ENCODE data around the gene ANTXR1.
"Not testable (repeated sequence)": the region's sequence is repeated elsewhere in the genome, so short reads cannot be mapped to it uniquely, and the experiment has no call there.

The ANTXR1 gene

DNA sequence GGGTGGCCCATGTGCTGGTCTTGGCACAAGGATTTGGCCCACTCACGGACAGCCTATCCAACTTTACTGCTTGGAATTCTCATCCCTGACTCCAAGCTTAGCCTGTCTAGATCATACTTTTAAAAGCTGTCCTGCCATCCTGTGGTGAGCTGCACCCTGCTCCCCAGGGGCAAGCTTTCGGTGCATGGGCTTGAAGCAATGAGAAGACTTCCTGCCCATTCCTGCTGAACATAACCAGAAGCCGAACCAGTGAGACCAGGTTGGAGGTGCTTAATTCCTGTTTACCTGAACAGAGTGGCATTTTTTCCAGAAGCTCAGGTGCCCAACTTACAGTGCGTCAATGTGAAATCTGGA is 154.5 kb downstream of the ANTXR1 start:
- DNase-seq, result no peak

DNA sequence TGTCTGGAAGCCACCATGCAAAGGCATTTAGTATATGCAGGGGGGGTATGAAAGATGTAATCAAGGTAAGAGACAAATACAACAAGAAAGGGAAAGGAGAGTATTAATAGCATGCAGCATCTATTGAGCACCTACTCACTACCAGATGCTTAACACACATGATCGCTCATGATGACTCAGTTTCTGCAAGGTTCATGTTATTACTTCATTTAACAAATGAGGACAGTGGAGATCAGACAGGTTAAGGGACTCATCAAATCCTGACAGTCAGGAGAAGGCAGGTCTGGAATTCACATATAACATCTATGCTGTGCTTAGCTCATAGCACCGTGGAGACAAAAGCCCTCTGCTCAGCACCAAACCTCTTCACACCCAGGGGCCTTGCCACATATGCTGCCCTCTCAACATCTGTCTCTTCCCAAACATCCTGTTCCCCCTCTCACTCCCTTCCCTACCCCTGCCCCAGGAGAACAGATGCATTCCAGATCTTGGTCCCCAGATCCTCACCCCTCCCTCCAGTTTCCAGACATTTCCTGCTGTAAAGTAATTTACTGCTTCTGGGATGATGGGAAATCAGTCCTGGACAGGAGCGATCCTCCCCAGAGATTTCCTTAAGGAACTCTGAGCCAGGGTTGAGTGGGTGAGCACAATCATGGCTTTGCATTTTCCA is 155.3 kb downstream of the ANTXR1 start:
- DNase-seq, result no peak

DNA sequence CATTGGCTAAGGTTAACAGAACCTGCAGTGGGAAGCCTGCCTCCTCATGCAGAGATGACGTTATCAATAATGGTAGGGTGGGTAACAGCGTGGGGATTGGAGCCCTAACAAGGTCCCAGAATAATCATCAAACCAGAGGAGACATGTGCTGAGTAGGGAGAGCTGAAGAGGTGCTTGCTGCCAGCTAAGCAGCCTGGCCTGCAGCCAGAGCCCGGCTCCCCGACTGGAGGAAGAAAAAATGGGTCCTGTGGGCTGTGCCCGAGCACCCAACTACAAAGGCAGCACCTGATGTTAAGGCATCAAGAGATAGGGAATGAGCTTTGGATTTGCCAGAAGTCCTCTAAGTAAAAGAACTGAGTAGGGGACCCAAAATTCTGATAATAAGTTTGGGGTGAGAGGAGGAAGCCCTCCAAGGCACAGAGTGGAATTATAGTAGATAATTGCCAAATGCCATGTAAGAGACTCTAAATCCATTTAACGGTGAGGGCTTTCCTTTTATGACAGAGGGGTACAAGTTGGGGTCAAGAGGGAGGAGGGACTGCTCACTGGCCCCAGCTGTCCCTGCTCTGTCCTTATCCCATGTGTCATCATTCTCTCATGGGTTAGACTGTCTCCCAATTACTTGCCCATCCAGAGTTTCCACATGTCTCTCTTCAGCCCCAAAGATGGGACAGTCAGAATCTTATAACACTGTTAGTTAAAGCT is 156.1 kb downstream of the ANTXR1 start:
- DNase-seq, result no peak

DNA sequence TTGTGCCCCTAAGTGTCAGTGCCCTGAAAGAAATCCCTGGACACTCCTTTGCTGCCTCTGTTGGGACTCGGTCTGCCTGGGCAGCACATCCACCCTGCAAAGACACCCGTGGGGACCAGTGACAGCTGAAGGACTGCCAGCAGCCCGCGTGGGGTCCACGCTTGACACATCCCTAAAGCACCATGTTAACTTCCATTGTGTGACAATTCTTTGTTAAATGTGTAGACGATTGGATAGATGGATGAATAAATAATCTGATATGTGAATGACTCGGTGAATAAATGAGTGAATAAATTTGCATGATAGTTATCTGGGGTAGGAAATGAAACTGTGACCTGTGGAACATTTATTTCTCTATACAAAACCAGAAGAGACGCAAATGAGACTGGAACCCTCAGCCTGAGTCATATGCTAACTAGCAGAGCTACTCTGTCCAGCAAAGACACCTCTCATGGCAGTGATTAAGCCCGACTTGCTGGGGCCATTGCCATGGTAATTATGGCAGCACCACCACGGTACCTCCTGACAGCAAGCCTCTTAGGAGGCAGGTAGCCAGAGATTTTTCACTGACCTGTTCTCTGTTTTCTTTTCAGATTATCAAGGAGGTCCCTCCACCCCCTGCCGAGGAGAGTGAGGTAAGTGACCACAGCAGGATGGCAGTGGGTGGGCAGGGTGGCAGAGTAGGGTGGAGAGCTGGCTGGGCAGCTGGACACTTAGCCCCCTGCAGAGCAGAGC is 156.8 kb downstream of the ANTXR1 start:
- DNase-seq, result no peak

DNA sequence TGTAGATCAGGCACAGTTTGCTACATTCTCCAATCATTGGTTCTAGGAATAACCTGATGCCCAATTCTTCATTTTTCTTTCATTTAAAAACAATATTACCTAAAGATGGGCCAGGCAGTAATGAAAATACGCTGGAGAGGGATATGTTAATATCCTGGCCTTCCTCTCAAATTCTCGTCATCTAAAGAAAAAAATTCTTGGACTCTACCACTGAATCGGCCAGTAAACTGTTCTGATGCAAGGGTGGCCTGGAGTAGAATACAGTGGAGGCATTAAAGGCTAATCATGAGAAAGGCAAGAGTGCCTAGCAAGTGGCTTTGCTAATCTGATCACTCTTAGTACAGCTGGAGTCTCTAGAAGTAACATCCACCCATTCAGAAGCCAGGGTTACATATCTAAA is 157.7 kb downstream of the ANTXR1 start:
- no peak for DNase-seq

DNA sequence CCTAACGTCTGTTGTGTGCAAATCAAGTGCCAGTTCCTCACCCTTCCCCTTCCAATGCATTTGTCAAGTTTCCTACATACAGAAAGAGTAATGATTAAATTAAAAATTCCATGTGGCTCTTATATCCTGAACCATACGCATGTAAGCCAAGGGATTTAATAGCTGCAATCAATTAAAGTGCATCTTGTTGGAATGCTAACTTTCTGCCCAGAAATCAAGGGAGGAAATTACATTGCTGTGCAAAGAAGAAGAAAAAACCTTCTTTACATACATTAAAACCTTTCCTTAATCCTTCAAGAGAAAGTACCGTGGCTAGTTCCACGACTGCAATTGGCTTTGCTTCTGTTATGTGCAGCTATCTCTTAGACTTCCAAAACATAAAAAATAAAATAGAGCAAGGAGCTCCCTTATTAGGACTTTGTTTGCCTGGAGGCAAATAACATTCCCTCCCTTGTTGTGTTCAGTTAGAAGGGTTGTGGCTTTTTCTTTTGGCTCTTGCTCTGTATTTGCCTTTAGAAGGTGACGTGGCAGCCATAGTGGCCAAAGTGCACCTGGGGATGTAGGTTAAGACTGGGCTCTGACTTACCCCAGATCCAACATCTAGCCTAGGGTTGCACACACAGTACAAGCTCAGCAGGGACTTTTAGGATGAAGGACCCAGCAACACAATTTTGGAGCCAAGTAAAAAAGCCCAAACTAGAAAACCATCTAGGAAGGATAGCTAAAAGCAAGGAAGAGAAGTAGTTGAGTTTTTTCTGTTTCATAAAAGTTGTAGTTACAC is 158.3 kb downstream of the ANTXR1 start:
- DNase-seq, result no peak

DNA sequence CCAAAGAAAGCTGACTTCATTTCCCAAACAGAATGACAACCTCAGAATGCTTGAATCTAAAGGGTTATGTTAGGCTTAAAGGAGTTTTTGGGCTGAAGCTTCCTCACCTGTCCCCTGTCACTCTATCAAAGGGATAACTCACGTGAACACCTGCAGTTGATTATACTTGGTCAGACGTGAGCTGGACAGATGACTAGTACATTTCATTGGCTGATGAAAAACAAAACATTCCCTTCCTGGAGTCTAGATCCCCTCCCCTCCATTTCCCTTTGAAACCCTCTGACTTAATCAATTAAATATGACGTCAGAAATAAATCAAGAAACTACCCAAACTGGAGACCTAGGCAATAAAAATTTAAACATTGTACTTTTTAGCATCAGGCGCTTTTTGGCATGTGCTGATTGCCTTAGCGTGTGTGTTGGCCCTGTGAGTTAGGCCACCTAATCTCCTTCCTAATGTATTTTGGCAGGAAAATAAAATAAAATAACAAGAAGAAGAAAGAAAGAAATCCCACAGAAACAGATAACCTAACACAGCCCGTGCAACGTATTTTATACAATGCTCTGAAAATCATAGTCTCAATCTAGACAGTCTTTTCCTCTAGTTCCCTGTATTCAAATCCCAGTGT is 159.0 kb downstream of the ANTXR1 start:
- DNase-seq, result no peak

DNA sequence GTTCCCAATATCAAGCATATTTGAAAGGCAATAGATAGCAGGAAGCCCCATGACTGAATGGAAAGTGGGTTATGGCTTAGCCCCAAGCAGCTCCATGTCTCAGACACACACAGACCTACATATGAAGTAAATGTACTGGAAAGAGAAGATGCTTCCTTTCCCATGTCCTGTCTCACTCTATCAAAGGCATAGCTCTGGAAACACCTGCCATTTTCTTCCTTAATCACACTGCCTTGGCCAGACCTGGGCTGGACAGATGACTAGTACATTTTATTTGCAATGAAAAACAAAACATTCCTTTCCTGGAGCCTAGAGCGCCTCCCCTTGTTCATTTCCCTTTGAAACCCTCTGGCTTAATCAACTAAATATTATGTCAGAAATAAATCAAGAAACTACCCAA is 160.7 kb downstream of the ANTXR1 start:
- DNase-seq, result no peak

DNA sequence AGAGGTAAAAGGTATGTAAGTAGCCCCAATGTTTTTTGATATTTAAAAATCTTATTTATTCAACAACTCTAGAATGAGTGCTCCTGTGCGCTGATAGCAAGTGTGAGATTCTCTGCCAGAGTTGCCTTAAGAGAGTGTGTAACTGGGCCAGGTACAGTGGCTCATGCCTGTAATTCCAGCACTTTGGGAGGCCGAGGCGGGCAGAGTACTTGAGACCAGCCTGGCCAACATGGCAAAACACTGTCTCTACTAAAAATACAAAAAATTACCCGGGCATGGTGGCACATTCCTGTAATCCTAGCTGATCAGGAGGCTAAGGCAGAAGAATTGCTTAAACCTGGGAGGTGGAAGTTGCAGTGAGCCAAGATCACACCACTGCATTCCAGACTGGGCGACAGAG is 161.2 kb downstream of the ANTXR1 start:
- not testable (repeated sequence) for DNase-seq

DNA sequence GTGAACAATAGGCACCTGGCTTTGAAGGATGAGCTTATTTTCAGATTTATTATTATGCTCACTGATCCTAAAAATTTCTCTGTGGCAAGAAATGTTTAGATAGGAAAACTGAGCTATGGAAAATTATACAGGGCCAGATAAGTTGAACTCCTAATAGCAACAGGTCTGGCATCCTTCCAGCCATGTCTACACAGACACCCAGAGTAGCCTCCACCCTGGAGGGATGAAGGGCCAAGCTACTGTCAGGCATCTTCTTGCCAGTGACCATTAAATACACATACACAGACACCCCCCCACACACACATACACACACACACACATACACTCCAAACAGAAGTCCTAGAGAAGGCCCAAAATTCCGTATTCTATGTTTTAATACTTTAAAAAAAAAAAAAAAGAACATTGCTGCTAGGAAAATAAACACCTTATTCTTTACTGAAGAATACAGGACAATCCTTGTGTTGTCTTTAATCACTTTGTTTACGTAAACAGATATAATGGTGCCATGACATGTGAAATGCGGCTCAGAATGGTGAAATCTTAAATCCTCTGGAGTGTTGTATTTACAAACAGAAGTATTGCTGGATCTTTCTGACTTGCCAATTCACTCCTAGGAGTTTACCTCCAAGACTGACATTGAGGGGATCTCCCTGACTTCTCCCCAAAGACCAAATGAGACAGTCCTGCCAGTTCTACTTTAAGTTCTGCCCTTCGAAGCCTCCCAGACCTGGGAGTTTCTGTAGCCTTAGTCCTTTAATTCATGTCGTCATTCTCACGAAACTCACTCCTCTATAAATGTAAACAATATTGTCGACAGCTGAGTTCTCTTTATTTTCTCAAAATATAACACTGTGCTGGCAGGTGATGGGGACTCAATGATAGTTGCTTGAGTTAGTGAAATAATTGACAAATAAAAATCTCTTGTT is 163.1 kb downstream of the ANTXR1 start:
- DNase-seq, result no peak

DNA sequence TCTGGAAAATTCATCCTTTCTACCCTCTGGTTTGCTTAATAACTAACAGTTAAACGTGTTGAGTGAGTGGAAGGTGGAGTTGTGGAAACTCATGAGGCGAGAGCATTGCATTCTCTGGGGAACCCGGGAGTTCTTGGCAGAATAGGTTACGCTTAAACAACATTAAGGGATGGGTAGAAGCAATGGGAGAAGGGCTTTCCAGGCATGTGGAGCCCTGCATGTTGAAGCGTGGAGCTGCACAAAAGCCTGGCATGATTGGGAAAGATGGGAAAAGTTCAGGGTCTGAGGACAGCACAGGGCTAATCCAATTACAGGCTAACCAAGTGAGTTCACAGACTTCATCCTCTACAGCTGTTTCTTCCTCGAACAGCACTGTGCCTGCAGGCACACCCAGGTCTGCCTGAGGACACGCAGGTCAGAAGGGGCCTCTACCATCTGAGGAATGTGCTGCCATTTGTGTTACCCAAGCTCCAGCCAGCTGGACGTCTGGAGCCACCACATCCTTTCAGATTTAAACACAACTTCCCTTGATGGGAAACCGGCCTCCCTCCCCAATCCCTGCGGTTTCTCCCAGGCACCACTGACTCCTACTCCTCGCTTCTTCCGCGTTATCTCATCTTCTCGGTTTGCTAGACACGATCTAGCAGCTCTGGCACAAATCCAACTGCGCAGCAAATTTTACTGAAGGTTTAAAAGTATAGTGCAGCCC is 164.2 kb downstream of the ANTXR1 start:
- DNase-seq, result no peak

DNA sequence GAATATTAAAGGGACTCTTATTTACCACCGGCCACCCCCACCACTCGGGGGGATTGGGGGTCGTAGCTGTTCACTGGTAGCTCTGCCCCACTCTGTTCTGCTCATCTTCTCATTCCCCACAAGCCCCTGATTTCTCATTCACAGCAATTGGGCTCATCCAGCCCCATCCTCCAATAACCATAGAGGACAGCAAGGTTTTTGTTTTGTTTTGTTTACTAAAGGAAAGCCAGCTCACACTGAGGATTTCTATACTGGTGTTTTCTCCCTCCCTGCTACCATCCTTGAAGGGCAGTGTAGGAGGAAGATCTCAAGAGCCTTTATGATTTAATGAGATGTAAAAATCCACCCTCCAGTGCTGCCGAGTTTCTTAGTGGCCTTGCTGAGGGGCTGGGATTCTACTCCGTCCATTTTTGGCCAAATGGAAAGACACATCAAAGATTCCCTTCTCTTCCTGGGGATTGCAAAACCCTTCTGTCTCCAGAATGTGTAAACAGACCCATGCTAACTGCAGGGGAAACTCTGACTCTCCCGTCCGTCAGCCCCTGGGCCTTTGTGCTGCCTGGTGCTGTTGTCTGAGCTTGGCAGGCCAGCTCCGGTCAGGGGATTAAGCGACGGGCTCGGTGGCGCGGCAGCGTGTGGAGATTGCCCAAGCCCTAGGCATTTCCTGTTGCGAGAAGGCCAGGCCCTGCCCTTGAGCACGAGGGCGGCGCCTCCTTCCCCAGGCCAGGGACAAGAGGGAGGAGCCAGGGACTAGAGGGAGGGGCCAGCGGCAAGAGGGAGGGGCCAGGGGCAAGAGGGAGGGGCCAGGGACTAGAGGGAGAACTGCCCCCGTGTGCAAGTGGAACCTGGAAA is 165.0 kb downstream of the ANTXR1 start:
- peak in 1 of 5 experiments; percentile 3 for DNase-seq

DNA sequence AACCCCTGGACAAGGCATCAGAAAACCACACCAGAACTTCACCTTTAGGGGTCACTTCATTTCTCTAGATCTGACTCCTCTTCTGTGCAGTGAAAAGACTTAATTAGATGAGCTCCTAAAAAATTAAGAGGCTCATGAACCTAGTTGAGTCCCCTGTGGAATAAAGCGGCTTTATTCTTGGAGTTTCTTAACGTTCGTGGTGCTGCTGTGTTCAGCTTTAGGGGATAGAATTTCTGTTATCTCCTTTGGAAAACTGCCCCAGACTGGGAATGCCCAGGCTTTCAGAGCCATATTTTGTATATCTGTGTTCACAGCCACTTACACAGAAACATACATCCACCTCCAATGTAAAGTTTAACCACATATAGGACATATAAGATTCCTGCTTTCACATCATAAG is 165.8 kb downstream of the ANTXR1 start:
- DNase-seq, result no peak

DNA sequence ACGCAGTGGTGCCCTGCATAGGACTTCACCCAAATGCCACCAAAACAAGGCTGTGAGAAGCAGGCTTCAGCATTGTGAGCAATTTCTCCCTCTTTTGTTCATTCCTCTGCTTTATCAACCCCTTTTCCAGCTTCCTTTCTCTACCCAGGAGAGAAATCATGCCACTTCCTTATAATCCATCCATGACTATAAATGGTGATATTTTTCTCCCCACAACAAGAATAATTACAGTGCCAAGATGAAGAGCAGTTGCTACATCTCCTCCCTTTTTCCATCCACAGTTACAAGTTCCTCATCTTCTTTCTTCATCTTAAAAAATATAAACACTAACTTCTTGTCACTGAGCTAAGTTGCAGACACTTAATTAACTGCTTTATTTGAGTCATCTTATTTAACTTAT is 167.2 kb downstream of the ANTXR1 start:
- DNase-seq, result no peak

DNA sequence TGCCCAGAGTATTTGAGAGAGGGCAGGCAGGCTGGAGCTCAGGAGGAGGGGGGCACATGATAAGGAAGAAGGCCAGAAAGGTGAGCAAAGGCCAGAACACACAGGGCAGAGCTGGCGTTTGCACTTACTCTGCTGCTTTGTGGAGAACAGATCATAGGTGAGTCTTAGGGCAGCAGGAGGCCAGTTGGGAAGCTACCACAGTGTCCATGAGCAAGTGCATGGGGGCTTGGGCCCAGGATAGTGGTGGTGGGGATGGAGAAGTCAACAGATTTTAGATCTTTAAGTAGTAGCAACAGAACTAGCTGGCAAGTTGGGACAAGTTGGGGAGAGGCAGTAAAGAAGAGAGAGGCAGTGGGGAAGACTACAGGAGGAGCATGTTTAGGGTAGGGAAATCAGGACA is 168.0 kb downstream of the ANTXR1 start:
- no peak for DNase-seq

DNA sequence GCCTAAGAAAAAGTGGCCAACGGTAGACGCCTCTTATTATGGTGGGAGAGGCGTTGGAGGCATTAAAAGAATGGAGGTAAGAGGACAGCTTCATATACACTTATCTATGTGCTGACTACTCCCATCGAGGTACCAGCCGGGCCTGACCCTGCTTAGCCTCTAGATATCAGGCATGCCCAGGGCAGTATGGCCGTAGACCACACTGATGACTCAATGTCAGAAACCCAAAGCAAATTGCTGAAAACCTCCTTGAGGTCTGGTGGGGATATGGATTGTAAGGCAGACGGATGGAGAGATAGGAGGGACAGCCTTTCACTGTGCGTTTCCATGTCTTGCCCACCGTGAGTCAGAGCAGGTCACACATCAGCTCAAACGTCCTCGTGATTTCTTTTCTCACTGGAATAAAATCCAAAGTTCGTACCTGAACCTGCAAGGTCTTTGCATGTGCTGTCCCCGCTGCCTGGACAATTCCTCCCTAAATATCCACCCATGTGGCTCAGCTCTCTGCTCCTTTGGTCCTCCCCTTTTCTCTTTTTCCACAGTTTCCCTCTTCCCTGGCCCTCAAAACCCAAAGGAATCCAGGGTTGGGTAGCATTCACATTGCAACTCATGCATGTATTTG is 168.9 kb downstream of the ANTXR1 start:
- DNase-seq, result no peak

DNA sequence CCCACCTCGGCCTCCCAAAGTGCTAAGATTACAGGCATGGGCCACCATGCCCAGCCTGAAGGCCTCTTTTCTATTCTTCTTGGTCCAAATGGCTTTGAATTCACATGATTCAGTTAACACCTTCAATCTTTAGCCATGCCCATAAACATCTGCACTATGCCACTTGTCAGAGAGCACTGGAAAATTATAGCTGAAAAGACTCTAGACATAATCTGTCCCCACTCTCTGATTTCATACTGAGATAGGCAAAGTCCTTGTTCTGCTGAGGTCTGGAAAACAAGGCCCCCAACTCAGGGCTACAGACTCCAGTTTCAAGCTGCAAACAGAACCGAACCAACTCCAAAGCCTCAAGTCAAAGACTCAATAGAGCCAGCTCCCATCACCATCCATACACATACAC is 170.7 kb downstream of the ANTXR1 start:
- no peak for DNase-seq

DNA sequence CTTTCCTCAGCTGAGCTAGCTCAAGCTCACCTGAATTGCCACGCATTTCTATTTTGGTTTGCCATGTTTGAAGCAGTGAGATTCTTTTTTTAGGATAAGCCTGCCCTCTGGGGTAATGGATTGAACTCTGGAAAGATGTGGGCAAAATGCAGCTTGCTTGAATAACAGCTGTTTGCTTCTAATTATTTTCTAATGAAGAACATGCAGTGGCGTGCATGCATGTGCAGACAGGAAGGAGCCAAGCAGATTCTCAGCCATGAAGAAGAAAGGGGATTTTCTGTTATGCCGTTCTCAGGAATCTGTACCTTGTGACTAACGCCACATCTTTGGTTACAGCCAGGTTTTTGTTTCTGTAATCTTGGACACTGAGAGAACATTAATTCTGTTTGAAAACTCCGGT is 171.2 kb downstream of the ANTXR1 start:
- no peak for DNase-seq

DNA sequence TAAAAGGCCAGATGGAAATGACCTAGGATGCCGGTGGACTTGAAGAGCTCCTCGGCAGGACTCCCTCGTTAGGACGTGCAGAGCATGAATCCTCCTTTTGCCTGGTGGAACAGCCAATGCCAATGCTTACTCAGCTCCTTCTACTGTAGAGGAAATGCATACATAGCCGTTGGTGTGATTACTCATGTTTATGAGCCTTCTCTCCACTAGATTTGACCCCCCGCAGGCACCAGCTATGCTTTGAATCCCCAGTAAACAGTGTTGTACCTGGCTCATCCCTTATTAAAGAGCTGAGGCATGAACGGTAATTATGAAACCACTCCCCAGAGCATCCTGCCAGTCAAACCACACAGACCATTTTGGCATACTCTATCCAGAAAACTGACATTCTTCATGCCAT is 172.8 kb downstream of the ANTXR1 start:
- no peak for DNase-seq

DNA sequence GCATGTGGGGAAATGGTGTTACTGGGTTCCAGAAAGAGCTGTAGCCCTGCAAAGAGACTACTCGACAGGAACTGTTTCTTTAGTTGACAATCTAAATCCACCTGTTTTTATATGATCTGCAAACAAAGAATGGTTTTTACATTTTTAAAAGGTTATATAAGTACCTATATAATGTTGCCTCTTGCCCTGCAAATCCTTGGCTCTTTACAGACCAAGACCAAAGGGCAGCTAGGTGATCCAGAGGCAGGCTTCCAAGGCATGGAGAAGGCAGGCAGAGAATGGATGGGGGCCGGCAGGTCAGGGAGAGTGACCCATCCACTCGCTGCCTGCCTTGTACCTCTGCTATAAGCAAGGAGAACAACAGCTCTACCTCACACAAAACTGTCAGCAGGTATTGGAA is 173.6 kb downstream of the ANTXR1 start:
- no peak for DNase-seq
